Lung (tissue), 12 donors: ENCODE data around the gene PITX3. TPM values are rescaled to one million over a fixed set of nuclear protein-coding genes. Genes with fewer than 3 reads are reported as not detected.

Experiments
- ATAC-seq: fragments of 200-7000 bp; cut with Tn5 transposase; one replicate; pipeline ENCODE4 v1.9.1; 2020; ENCODE audit warnings: moderate number of reproducible peaks; ENCODE audit not compliant: insufficient read depth, low FRiP score
- DNase-seq, 3 donors: peaks; one replicate each; pipeline ENCODE4 v3.0.0-alpha.2; 2013 to 2017
- H3K27ac ChIP-seq, 2 donors: one replicate each; pipeline ENCODE4 v1.5.1; 2013; ENCODE audit warnings: mild to moderate bottlenecking in 2 of 2, moderate library complexity in 2 of 2, control low read depth in 1 of 2, inconsistent platforms in 1 of 2, low read depth in 1 of 2, low read length in 1 of 2
- H3K27me3 ChIP-seq, 3 donors: one replicate each; pipeline ENCODE4 v1.5.1; 2013; ENCODE audit warnings: low read length in 2 of 3; ENCODE audit not compliant: control insufficient read depth in 3 of 3, insufficient read depth in 3 of 3
- H3K36me3 ChIP-seq, 4 donors: one replicate each; pipeline ENCODE4 v1.5.1; 2013; ENCODE audit warnings: low read length in 4 of 4, mild to moderate bottlenecking in 1 of 4, moderate library complexity in 1 of 4; ENCODE audit not compliant: control insufficient read depth in 4 of 4, insufficient read depth in 4 of 4
- H3K4me1 ChIP-seq, 5 donors: one replicate each; pipeline ENCODE4 v1.5.1; 2013; ENCODE audit warnings: low read length in 5 of 5, mild to moderate bottlenecking in 2 of 5, moderate library complexity in 1 of 5; ENCODE audit not compliant: control insufficient read depth in 5 of 5, insufficient read depth in 5 of 5
- H3K4me3 ChIP-seq: one replicate; pipeline ENCODE4 v1.5.1; 2013; ENCODE audit warnings: mild to moderate bottlenecking, control low read depth, moderate library complexity
- H3K9ac ChIP-seq, 2 donors: one replicate each; pipeline ENCODE4 v1.5.1; 2013; ENCODE audit warnings: low read length in 2 of 2, control low read depth in 1 of 2; ENCODE audit not compliant: insufficient read depth in 1 of 2
- H3K9me3 ChIP-seq, 4 donors: one replicate each; pipeline ENCODE4 v1.5.1; 2013; ENCODE audit warnings: low read length in 3 of 4, mild to moderate bottlenecking in 1 of 4, moderate library complexity in 1 of 4; ENCODE audit not compliant: control insufficient read depth in 4 of 4, insufficient read depth in 3 of 4
- CTCF ChIP-seq: IDR thresholded peaks from 2 replicates; pipeline ENCODE4 v1.5.1; 2012; ENCODE audit warnings: mild to moderate bottlenecking; ENCODE audit errors: control extremely low read depth, extremely low read depth
- WGBS, 2 donors: extraction: QIAGEN DNeasy Blood & Tissue Kit; methylation state at CpG; one replicate each; pipeline ENCODE4 v1.1.7; 2013; 5-methylcytosine and 5-hydroxymethylcytosine counted together
- polyA plus RNA-seq, 2 donors: library from polyadenylated mRNA; stranded (reverse); fragments of 200-250 nt; gene quantifications; one replicate each; pipeline ENCODE4 v1.2.1, GENCODE V29; 2013
- total RNA-seq, 2 donors: library from RNA; depleted of rRNA in 1 of 2; stranded (reverse); fragments of >200 nt in 1 of 2; gene quantifications; one replicate each; pipeline ENCODE4 v1.2.1, GENCODE V29; 2014 to 2021
- donor health status: control.
- donor health status: control.
- donor health status: Bipolar disorder and iron deficiency.
- donor health status: healthy.
- donor health status: DM: yes; HTN: yes; CAD: no.

The PITX3 gene
- total and polyA plus RNA-seq, 4 donors: 0.03 TPM; not detected in 3

GRCh38 chr10:102208311-102209035 is 32.8 kb downstream of the PITX3 start:
- Histone ChIP-seq H3K9ac (peak overlapping the region in 1 of 2 donors; percentile 11), H3K4me1 (peaks cover 0 to 13% (median 7%) of the 10 kb centered on the region in 5 donors), H3K27me3 (no peaks in the 10 kb centered on the region), H3K4me3 (no peak overlapping the region), H3K36me3 (no peaks in the 10 kb centered on the region), H3K27ac (no peak overlapping the region), H3K9me3 (peaks cover 0 to 9% (median 3%) of the 10 kb centered on the region in 4 donors)
- DNase-seq: peak; percentile 72 to 87 (median 79)
- TF ChIP-seq CTCF: no peak
- no peak for ATAC-seq
- WGBS, 2 donors: 40 to 67% methylated on average over 5 of the region's 5 CpGs

DNA sequence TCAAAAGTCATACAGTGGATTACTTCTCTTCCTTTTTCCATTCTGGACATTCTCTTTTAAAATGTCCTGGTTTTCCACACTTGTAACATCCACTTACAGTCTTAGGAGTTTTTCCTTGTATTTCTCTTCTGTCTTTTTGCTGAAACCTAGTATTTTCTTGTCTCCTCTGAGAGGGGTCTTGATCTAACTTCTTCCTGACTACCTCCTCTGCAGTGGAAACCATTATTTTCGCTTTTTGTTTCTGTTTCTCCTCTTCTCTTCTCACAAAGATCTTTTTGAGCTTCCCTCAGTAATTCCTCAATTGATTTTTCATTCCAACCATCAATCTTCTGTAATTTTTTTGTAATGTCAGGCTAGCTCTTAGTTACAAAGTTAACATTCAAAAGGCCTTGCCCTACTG is 38.9 kb downstream of the PITX3 start:
- H3K4me1 ChIP-seq: no peaks in the 10 kb centered on the region
- no peak overlapping the region for H3K4me3 ChIP-seq
- no peaks in the 10 kb centered on the region for H3K27me3 ChIP-seq
- DNase-seq: no peak
- no peak overlapping the region for H3K9ac ChIP-seq
- ATAC-seq: no peak
- peaks cover 0 to 9% (median 3%) of the 10 kb centered on the region in 4 donors for H3K9me3 ChIP-seq
- no peaks in the 10 kb centered on the region for H3K36me3 ChIP-seq
- TF ChIP-seq CTCF: no peak
- no peak overlapping the region for H3K27ac ChIP-seq
- WGBS, 2 donors: 84 to 89% methylated on average over 1 of the region's 1 CpG

GRCh38 chr10:102200751-102201640 is 40.3 kb downstream of the PITX3 start:
- Histone ChIP-seq H3K9ac (no peak overlapping the region), H3K4me1 (no peaks in the 10 kb centered on the region), H3K4me3 (no peak overlapping the region), H3K27me3 (no peaks in the 10 kb centered on the region), H3K27ac (no peak overlapping the region), H3K9me3 (peaks cover 0 to 9% (median 3%) of the 10 kb centered on the region in 4 donors), H3K36me3 (no peaks in the 10 kb centered on the region)
- ATAC-seq: no peak
- 89% methylated on average over 34 of the region's 34 CpGs for WGBS, 2 donors
- no peak for TF ChIP-seq CTCF
- DNase-seq: no peak
